ENCODE results near the gene PLCG2. TPM values are rescaled to one million over a fixed set of nuclear protein-coding genes. Genes with fewer than 3 reads are reported as not detected.
"Not testable (repeated sequence)": the region's sequence is repeated elsewhere in the genome, so short reads cannot be mapped to it uniquely, and the experiment has no call there.

The PLCG2 gene
- total RNA-seq, 1 donor from 2014 or later = 9.1 TPM

- TF ChIP-seq CTCF (IDR thresholded peaks at IDR 0.05; ENCODE audit: unreplicated experiment) = no peak
- Mint-ChIP-seq H3K9me3 (ENCODE audit: low read depth) (no peaks in the 10 kb centered on the region), H3K27ac (peak overlapping the region; percentile 53), H3K27me3 (no peaks in the 10 kb centered on the region), H3K4me3 (ENCODE audit: low read depth) (no peak overlapping the region), H3K36me3 (ENCODE audit: insufficient read depth) (no peaks in the 10 kb centered on the region), H3K4me1 (ENCODE audit: low read depth) (no peaks in the 10 kb centered on the region)
- no peak for DNase-seq (ENCODE audit: low spot score, unreplicated experiment)
These were observed 22.3 kb upstream of the PLCG2 start for GRCh38 chr16:81756615-81757356.

GRCh38 chr16:81758376-81758775 is 20.7 kb upstream of the PLCG2 start:
- Mint-ChIP-seq H3K4me1 (ENCODE audit: low read depth) (no peaks in the 10 kb centered on the region), H3K27ac (no peak overlapping the region), H3K27me3 (no peaks in the 10 kb centered on the region), H3K36me3 (ENCODE audit: insufficient read depth) (no peaks in the 10 kb centered on the region), H3K4me3 (ENCODE audit: low read depth) (no peak overlapping the region), H3K9me3 (ENCODE audit: low read depth) (no peaks in the 10 kb centered on the region)
- no peak for DNase-seq (ENCODE audit: low spot score, unreplicated experiment)
- no peak for TF ChIP-seq CTCF (IDR thresholded peaks at IDR 0.05; ENCODE audit: unreplicated experiment)

GRCh38 chr16:81762322-81762721 is 16.8 kb upstream of the PLCG2 start:
- not testable (repeated sequence) for H3K27ac Mint-ChIP-seq; H3K4me1 Mint-ChIP-seq (ENCODE audit: low read depth); H3K27me3 Mint-ChIP-seq; H3K9me3 Mint-ChIP-seq (ENCODE audit: low read depth); H3K36me3 Mint-ChIP-seq (ENCODE audit: insufficient read depth); H3K4me3 Mint-ChIP-seq (ENCODE audit: low read depth); DNase-seq (ENCODE audit: low spot score, unreplicated experiment)

- no peak for DNase-seq (ENCODE audit: low spot score, unreplicated experiment)
- H3K27ac Mint-ChIP-seq = no peak overlapping the region
These were observed 13.8 kb upstream of the PLCG2 start for GRCh38 chr16:81765111-81765919.

GRCh38 chr16:81765969-81766368 is 13.1 kb upstream of the PLCG2 start:
- Mint-ChIP-seq H3K4me3 (ENCODE audit: low read depth) (no peak overlapping the region), H3K27ac (no peak overlapping the region), H3K27me3 (peaks cover 4% of the 10 kb centered on the region), H3K36me3 (ENCODE audit: insufficient read depth) (peaks cover 2% of the 10 kb centered on the region), H3K4me1 (ENCODE audit: low read depth) (peaks cover 4% of the 10 kb centered on the region), H3K9me3 (ENCODE audit: low read depth) (no peaks in the 10 kb centered on the region)
- no peak for TF ChIP-seq CTCF (IDR thresholded peaks at IDR 0.05; ENCODE audit: unreplicated experiment)
- DNase-seq (ENCODE audit: low spot score, unreplicated experiment) = no peak

More at GRCh38 chr16:81765111-81765919, 13.8 kb upstream of the PLCG2 start:
- Mint-ChIP-seq H3K4me3 (ENCODE audit: low read depth) (no peak overlapping the region), H3K9me3 (ENCODE audit: low read depth) (no peaks in the 10 kb centered on the region), H3K36me3 (ENCODE audit: insufficient read depth) (peaks cover 2% of the 10 kb centered on the region), H3K27me3 (peaks cover 4% of the 10 kb centered on the region), H3K4me1 (ENCODE audit: low read depth) (peaks cover 4% of the 10 kb centered on the region)
- no peak for TF ChIP-seq CTCF (IDR thresholded peaks at IDR 0.05; ENCODE audit: unreplicated experiment)

All from progenitor cell of endocrine pancreas (in vitro differentiated cells).